DMS 273 treated with DMSO at 0.1 percent for 48 hours (cell line): ENCODE measurements around the gene UROD.
"Not testable (repeated sequence)": the region's sequence is repeated elsewhere in the genome, so short reads cannot be mapped to it uniquely, and the experiment has no call there.

Source experiments
- DNase-seq: peaks from one replicate; lab custom pipeline; 2025; lab: John Stamatoyannopoulos, UW

UROD gene

DNA sequence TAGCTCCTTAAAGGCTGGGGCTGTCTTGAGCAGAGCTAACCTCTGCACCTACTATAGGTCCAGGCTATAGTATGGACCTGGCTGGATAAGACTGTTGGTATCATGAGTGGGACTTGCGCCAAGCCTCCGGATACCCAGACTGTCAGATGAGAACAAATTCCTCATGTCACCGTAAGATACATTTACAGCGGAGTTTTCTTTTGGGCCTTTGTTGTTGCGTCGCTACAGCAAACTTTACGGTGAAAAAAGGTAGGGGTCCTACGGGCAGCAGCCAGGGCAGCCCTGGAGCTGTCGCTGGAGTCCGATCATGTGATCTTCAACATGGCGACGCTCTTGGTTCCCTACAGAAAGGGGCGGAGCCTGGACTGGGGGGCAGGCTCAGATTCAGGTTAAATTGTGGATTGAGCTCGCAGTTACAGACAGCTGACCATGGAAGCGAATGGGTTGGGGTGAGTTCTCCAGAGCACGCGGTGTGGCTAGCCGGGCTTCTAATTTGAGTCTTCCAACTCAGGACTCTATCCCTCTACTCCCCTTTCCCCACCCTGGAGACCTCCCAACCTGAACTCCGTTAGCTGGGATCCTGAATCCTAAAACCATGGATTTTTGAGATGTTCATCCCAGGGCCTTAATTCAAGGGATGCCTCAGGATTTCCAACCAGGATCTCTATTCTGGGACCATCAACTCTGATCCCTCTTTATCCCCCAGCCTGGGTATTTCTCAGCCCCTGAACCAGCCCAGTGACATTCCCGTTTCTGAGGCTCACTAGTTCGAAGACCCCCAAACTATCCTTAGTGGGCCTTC, at the start of gene UROD:
Gene UROD, plus strand, starts transcription at position 418 of the 802 bp plus-strand sequence. Its CDS starts 12 bp downstream, at position 430.
- DNase-seq = peak; percentile 96

DNA sequence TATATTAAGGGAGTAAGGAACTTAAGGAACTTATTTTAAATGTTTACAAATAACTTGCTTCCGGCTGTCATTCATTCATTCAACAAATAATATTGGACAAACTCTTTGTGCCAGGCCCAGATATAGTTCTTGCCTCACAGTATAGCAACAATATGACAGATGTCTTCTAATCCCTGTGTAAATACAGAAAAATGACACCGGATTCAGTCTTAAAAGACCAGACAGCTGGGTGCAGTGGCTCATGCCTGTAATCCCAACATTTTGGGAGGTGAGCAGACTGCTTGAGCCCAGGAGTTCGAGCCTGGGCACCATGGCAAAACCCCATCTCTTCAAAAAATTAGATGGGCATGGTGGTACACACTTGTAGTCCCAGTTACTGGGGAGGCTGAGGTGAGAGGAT, 49.3 kb upstream of the UROD start:
- peak; percentile 70 for DNase-seq

DNA sequence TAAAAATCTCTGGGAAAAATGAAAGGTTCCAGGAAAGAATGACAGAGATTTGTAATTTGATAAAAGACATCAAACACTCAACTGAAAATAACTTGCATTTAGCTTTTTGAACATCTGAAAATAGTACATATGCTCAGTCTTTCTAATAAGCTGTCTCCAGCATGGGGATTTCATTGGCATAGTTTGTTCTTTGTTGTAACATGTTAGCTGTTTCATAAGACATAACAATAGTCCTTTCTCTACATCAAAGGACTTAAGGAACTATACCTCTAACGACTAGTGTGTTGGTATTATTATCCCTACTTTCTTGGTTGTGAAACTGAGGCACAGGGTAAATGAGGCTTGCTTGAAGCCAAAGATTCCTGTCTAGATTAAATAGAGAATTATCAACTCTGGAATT, 47.7 kb upstream of the UROD start:
- DNase-seq = no peak

DNA sequence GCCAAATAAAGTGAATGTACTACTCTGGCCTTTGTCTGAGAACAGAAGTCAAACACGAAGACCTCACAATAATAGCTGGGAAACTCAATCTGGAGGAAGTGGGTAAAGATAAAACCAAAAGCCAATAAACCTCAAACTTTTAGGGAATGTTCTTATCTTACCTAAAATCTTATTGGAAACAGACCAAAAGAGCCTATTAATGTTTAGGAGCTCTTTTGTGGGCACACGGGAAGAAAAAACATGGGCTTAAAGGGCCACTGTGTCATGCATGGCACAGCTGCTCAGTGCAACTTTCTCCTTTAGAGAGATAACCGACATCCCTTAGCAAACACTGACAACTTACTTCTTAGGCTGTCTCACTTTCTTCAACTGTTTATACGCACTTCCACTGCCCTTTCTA, 41.7 kb upstream of the UROD start:
- no peak for DNase-seq

DNA sequence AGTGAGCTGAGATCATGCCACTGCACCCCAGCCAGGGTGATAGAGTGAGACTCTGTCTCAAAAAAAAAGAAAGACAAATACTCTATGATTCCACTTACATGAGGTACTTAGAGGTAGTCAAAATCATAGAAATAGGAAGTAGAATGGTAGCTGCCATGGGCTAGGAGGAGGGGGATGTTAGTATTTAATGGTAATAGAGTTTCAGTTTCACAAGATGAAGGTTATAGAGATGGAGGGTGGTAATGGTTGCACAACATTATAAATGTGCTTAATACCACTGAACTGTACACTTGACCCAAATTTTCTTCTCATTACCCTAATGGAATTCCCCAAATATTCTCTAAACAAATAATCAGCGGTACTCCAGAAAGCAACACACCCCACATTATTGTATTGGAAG, 38.4 kb upstream of the UROD start:
- DNase-seq = no peak

DNA sequence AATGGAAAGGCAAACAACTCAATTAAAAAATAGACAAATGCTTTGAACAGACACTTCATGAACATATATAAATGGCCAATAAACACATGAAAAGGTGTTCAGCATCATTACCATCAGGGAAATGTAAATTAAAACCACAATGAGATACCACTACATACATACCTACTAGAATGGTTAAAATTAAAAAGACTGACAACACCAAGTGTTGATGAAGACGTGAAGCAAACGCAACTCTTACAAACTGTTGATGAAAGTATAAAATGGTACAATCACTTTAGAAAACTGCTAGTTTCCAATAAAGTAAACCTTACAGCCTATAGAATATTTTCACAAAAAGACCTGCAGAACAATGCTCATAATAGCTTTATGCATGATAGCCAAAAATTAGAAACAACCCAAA, 35.8 kb upstream of the UROD start:
- DNase-seq = no peak

DNA sequence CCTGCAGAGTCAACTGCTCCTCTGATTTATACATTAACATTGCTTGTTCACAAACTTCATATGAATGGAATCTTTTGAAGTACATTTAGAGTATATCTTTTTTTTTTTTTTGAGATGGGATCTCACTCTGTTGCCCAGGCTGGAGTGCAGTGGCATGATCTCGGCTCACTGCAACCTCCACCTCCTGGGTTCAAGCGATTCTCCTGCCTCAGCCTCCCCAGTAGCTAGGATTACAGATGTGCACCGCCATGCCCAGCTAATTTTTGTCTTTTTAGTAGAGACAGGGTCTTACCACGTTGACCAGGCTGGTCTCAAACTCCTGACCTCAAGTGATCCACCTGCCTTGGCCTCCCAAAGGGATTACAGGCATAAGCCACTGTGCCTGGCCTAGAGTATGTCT, 34.7 kb upstream of the UROD start:
- not testable (repeated sequence) for DNase-seq

DNA sequence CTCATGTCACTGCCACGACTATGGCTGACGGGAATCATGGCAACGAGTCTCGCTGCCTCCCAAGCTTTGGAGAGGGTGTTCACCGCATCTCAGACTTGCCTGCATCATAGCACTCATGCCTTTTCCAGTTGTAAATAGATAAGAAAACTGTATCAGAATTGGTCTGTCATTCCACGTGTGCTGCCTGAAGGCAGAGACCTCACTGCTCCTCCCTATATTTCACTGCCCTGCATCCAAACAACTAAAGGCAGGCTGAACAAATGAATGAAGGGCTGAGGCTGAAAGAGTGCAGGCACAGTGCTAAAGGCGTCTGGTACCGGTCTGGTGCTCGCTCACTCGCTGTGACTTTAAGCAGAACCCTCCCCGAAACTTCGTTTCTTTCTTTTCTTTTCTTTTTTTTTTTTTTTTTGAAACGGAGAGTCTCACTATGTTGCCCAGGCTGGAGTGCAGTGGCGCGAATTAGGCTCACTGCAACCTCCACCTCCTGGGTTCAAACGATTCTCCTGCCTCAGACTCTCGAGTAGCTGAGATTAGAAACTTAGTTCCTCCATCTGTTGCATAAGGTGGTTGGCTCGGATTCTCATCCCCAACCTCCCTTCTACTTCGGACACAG, 26.2 kb upstream of the UROD start:
- DNase-seq = no peak

DNA sequence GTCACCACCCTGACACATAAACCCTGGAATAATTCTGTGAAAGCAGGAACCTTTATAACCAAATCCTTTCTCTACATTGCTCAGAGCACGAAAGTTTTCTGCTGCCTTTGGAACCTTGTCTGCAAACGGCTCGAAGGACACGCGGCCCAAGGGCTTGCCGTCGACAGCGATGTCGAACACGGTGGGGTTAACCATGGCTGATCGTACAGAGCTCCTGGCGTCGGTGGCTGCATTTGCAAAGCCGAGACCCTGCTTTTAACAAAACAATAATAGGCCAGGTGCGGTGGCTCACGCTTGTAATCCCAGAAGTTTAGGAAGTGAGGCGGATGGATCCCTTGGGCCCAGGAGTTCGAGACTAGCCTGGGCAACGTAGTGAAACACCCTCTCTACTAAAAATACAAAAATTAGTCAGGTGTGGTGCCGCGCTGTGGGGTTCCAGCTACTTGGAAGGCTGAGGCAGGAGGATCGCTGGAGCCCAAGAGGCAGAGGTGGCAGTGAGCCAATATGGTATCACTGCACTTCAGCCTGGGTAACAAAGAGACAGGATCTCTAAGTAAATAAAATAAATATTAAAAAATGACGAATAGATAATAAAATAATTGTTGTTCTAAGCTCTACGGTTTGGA, 23.4 kb upstream of the UROD start:
- DNase-seq = no peak

DNA sequence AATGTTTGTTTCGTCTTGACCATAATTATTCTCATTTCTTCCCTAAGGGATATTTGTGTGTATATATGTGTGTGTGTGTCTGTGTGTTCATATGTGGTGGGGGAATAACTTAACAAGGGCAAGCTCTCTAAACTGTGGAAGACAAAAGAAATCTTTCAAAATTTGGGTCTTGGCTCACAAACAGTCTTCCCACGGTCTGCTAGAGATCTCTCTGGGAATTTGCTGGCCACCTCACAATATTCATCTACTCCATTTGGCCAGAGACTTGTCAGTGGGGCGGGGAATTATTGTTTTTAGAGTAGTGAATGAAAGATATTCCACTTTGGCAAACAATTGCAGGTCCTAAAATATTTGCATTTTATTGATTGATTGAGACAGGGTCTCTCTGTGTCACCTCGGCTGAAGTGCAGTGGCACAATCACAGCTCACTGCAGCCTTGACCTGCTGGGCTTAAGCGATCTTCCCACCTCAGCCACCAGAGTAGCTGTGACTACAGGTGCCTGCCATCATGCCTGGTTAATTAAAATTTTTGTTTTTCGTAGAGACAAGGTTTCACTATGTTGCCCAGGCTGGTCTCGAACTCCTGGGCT, 17.6 kb upstream of the UROD start:
- DNase-seq = no peak

DNA sequence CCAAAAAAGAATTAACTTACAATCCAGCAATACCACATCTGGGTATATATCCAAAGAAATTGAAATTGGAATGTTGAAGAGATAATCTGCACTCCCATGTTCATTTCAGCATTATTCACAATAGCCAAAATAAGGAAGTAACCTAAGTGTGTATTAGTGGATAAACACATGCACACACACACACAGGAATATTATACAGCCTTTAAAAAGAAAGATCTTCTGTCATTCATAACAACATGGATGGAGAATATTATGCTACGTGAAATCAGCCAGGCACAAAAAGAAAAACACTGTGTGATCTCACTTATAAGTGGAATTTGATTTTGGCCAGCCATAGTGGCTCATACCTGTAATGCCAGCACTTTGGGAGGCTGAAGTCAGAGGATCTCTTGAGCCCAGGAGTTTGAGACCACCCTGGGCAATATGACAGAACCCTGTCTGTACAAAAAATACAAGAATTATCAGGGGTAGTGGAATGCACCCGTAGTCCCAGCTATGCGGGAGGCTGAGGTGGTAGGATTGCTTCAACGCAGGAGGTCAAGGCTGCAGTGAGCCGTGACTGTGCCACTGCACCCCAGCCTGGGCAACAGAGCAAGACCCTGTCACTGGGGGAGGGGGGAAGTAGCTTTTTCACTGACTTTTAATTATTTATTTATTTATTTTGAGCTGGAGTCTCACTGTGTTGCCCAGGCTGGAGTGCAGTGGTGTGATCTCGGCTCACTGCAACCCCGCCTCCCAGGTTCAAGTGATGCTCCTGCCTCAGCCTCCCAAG, 16.4 kb upstream of the UROD start:
- no peak for DNase-seq

DNA sequence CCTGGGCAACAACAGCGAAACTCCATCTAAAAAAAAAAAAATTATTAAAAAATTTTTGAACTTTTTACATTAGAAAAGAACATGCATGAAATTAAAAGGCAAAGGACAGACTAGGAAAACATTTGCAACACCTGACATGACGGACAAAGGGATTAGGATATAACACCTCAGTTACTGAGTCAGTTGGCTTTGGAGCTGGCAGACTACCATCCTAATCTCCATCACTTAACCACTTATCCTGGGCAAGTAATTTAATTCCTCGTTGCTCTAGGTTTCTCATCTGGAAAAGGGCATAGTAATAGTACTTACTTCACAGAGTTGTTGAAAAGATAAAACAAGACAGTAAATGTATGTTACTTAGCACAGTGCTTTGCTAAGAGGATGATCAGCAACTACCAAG, 12.8 kb upstream of the UROD start:
- no peak for DNase-seq

DNA sequence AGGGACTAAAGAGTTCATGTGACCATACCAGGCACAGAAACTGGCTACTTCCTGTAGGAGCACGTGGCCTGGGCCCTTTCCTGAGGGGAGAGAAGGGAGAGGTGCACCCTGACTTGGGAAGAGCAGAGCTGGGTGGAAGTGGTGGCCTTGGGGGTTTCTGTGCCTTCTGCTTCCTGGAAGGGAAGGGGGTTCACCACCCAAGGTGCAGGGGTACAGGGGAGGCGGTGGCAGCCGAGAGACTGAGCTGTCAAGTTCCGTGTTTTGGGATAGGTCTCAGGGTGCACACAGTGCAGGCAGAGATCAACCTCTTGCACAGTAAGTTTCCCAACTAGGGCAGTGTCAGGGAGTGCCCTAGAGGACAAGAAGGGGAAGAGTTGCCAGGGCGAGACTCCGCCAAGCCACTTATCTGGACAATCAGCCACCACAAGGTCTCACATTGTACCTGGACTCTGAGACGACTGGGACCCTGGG, 11.0 kb upstream of the UROD start:
- no peak for DNase-seq

DNA sequence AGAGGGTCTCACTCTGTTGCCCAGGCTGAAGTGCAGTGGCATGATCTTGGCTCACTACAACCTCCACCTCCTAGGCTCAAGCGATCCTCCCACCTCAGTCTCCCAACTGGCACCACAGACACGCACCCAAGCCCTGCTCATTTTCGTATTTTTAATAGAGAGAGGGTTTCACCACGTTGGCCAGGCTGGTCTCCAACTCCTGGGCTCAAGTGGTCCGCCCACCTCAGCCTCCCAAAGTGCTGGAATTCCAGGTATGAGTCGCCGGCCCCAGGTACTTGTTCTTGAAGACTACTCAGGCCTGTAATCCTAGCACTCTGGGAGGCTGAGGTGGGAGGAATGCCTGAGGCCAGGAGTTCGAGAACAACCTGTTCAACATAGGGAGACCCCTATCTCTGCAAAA, 10.5 kb upstream of the UROD start:
- DNase-seq = not testable (repeated sequence)

DNA sequence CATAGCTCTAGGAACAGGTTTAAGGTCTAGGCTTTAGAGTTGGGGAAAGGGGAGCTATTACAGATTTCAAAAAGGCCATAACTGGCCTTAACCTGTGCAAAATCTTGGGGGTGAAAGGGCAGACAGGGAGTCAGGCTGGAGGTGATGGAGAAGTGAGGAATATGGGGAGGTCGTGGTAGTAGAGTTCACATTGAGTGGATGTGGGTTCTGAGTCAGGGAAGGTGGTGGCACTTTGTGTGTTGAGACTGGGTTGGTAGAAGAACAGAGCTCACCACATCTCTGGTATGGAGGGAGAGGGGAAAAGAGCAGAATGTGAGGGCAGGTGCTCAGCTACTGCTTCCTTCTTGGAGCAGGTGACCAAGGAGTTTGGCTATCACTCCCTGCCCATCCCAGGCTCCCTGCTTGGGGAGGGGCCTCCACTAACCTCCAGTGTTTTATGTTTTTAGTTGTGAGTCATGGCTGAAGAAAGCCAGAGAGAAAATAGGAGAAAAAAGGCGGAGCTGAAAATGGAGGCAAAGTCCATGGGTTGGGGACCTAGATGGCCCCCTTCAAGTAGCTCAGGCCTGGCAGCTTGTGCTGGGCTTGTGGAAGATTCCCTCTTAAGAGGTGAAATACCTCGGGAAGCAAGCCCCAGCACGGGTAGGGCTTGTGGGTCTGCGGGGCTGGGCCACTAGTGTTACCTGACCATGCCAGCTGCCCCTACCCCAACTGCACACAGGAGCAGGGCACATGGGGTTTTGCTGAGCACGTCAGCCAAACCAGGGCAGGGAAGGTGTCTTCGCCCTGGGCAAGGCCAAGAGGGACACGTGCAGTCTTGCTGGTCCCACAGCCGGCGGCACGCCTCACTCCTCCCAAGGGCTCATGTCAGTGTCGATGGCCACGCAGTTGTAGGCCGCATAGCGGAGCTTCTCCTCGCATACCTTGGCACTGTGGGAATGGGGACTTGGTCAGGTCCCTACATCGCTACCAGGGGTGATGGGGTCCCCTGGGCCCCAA, 9.1 kb upstream of the UROD start:
- no peak for DNase-seq

DNA sequence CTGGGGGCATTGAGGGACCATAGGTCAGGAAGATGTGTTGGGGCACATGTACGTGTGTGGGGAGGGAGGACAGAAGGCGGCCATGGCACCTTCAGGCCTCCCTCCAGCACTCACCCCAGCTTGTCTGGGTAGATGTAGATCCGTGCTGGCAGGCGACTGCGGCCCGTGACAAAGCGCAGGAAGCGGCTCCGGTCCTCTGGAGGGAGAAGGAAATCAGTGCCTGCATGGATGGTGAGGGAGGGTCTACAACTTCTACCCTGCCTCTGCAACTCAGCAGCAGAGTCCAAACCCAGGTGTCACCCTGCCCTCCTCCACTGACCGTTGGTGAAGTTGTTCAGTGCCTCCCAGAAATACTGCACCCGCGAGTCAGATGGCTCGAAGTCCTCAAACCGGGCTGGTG, 8.3 kb upstream of the UROD start:
- no peak for DNase-seq

DNA sequence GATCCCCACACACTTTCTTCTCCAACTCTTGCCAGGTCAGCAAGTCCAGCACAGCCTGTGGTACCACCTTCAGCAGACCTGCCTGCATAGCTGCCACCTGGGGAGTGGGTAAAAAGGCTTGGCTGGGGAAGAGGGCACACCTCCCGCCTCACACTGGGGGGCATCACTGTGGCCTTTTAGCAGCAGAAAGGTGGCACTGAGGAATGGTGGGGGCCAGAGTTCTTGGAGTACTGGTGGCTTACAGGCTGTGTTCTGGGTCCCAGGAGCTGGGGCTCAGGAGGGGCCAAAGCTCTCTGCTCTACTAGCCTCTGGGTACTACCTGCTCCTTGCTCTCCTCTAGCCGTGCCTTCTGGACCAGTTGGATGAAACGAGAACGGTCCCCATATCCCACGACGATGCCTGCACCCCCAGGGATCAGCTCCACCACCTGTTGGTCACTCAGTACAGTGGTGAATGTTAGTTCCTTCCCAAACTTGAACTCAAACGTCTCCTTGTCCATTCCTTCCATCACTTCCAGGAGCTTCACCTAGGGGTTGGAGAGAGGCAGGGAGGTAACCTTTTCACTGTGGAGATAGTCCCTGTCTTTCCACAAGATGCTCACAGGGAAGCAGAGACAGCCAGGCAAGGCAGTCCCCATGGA, 7.7 kb upstream of the UROD start:
- no peak for DNase-seq

DNA sequence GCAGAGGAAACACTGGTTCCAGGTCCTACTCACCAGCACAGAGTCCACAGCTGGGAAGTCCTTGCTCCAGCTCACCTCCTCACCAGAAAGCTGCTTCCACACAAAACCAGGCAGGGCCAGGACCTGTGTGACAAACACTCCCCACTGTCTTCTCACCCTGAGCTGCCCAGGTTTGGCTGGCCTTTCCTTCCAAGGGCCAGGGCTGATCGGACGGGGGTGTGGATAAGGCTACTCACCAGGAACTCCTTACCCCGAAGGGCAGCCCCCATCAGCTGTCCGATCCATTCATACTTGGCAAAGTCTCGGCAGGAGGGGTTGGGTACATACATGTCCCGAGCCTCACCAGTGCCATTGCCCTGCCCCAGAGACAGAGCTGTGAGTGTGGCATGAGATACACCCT, 6.3 kb upstream of the UROD start:
- no peak for DNase-seq

DNA sequence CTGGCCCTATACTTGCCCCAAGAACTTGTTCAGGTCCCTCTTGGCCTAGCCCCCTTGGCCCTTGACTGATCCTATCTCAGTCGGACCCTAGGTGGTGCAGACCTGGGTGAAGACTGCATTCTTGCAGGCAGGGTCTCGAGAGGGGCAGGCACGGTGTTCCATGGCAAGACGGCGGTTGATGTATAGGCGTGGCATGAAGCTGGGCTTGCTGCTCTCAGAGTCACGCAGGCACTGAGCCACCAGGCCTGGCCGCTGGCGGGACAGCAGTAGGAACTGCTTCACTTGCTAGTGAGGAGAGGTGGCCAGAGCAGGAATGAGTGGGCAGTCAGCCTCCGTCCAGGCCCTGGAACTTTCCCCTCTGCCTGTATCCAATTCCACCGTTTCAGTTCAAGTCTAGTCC, 4.7 kb upstream of the UROD start:
- DNase-seq = no peak

DNA sequence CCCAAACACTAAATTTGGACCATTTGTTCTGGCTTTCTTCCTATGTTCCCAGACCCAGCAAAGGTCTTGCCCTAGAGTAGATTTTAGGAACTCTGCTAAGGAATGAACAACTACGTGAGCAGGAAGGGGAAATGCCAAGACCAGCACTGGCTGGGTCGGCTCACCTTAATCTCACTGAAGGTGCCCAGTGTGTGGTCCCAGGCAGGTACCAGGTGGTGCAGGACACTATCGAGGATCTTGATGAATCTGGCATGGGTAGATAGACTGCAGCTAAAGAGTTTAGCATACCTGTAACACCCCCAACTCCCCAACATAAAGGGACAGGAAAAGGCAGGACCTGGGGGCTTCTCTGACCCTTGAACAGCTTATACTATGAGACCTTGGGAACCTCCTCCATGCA, 4.0 kb upstream of the UROD start:
- DNase-seq = no peak
